Lower lobe of right lung (tissue), 2 donors: ENCODE results near the gene TOP2B. TPM values are rescaled to one million over a fixed set of nuclear protein-coding genes. Genes with fewer than 3 reads are reported as not detected.

ENCODE experiments used
- ATAC-seq, 2 donors: fragments of 200-7000 bp; cut with Tn5 transposase; one replicate each; pipeline ENCODE4 v1.9.1; 2020 to 2022; ENCODE audit warnings: mild to moderate bottlenecking in 2 of 2, moderate library complexity in 2 of 2
- DNase-seq: peaks from one replicate; pipeline ENCODE4 v3.0.0-alpha.2; 2020
- H3K27ac ChIP-seq: fragments of 200-600 bp; one replicate; pipeline ENCODE4 v1.8.0; 2022
- H3K27me3 ChIP-seq: fragments of 200-600 bp; one replicate; pipeline ENCODE4 v1.8.0; 2022; ENCODE audit warnings: low read depth
- H3K36me3 ChIP-seq: fragments of 200-600 bp; one replicate; pipeline ENCODE4 v1.8.0; 2022; ENCODE audit warnings: mild to moderate bottlenecking
- H3K4me1 ChIP-seq: fragments of 200-600 bp; one replicate; pipeline ENCODE4 v1.8.0; 2022
- H3K4me3 ChIP-seq: fragments of 200-600 bp; one replicate; pipeline ENCODE4 v1.8.0; 2022; ENCODE audit warnings: mild to moderate bottlenecking
- H3K9me3 ChIP-seq: fragments of 200-600 bp; one replicate; pipeline ENCODE4 v1.8.0; 2022
- CTCF ChIP-seq: fragments of 200-600 bp; IDR thresholded peaks from one replicate; pipeline ENCODE4 v1.8.0; 2022; ENCODE audit warnings: antibody characterized with exemption, mild to moderate bottlenecking
- intact Hi-C: fragments of 100-400 bp; cut with DNase I; formaldehyde crosslinking; loops from one replicate; pipeline ENCODE4 v1.11.0; 2022
- total RNA-seq: library from RNA; stranded (reverse); fragmentation: NEBNext Ultra II Directional; extraction: Animal tissue kit (Norgen Biotek cat#: 25700); gene quantifications from one replicate; pipeline ENCODE4 v1.2.1, GENCODE V29; 2021
- donor health status: DM: no; HTN: yes; CAD: no; lungs with severe emphysema.

The TOP2B gene
- total RNA-seq, 1 donor from 2014 or later = 92.1 TPM

GRCh38 chr3:25690768-25691533, 26.2 kb upstream of the TOP2B start:
- TF ChIP-seq CTCF = no peak
- H3K9me3 ChIP-seq = no peaks in the 10 kb centered on the region
- intact Hi-C loops = no loop called here
- H3K4me1 ChIP-seq = no peaks in the 10 kb centered on the region
- no peak overlapping the region for H3K4me3 ChIP-seq
- DNase-seq = no peak
- no peaks in the 10 kb centered on the region for H3K36me3 ChIP-seq
- no peaks in the 10 kb centered on the region for H3K27me3 ChIP-seq
- no peak for ATAC-seq
- H3K27ac ChIP-seq = no peak overlapping the region

- H3K4me1 ChIP-seq = no peaks in the 10 kb centered on the region
- no peaks in the 10 kb centered on the region for H3K36me3 ChIP-seq
- no peaks in the 10 kb centered on the region for H3K9me3 ChIP-seq
- no peak overlapping the region for H3K27ac ChIP-seq
- no peaks in the 10 kb centered on the region for H3K27me3 ChIP-seq
- DNase-seq (no peak), ATAC-seq (no peak)
- TF ChIP-seq CTCF = no peak
- H3K4me3 ChIP-seq = no peak overlapping the region
- intact Hi-C loops = no loop called here
Observed at GRCh38 chr3:25689226-25689625, 24.5 kb upstream of the TOP2B start.

- no peaks in the 10 kb centered on the region for H3K27me3 ChIP-seq
- TF ChIP-seq CTCF = no peak
- no peaks in the 10 kb centered on the region for H3K4me1 ChIP-seq
- no peaks in the 10 kb centered on the region for H3K9me3 ChIP-seq
- ATAC-seq = no peak
- intact Hi-C loops = no loop called here
- no peak overlapping the region for H3K27ac ChIP-seq
- no peak for DNase-seq
- H3K4me3 ChIP-seq = no peak overlapping the region
- no peaks in the 10 kb centered on the region for H3K36me3 ChIP-seq
Observed at GRCh38 chr3:25687742-25688141, 23.0 kb upstream of the TOP2B start.

- DNase-seq (no peak), ATAC-seq (no peak)
- no peak overlapping the region for H3K4me3 ChIP-seq
- no peak for TF ChIP-seq CTCF
- H3K9me3 ChIP-seq = no peaks in the 10 kb centered on the region
- no peaks in the 10 kb centered on the region for H3K36me3 ChIP-seq
- intact Hi-C loops = no loop called here
- no peak overlapping the region for H3K27ac ChIP-seq
- H3K27me3 ChIP-seq = no peaks in the 10 kb centered on the region
- H3K4me1 ChIP-seq = no peaks in the 10 kb centered on the region
Observed at GRCh38 chr3:25686766-25687165, 22.1 kb upstream of the TOP2B start.

- Histone ChIP-seq H3K36me3 (no peaks in the 10 kb centered on the region), H3K4me3 (no peak overlapping the region), H3K9me3 (no peaks in the 10 kb centered on the region), H3K27ac (no peak overlapping the region), H3K27me3 (no peaks in the 10 kb centered on the region), H3K4me1 (no peaks in the 10 kb centered on the region)
- no peak for TF ChIP-seq CTCF
- ATAC-seq = no peak
- intact Hi-C loops = no loop called here
- DNase-seq = no peak
Observed at GRCh38 chr3:25683882-25684281, 19.2 kb upstream of the TOP2B start.
